Transverse colon (tissue), 4 donors: Measurements from ENCODE around the gene TOP2A. TPM values are rescaled to one million over a fixed set of nuclear protein-coding genes. Genes with fewer than 3 reads are reported as not detected.
A peak's percentile ranks its signal among the peaks of the same experiment; 100 is the strongest.

Experiments
- DNase-seq: peaks from one replicate; pipeline ENCODE4 v3.0.0-alpha.2; 2019
- H3K27ac ChIP-seq, 4 donors: fragments of 200-600 bp; sonication (generic); 2 replicates each; pipeline ENCODE4 v1.5.1; 2016 to 2018; ENCODE audit warnings: inconsistent platforms in 4 of 4
- H3K27me3 ChIP-seq: fragments of 200-600 bp; sonication (generic); 2 replicates; pipeline ENCODE4 v1.5.1; 2017; ENCODE audit warnings: inconsistent platforms
- H3K36me3 ChIP-seq, 4 donors: fragments of 200-600 bp; sonication (generic); 2 replicates each; pipeline ENCODE4 v1.5.1; 2017 to 2019; ENCODE audit warnings: inconsistent platforms in 4 of 4
- H3K4me1 ChIP-seq, 4 donors: fragments of 200-600 bp; sonication (generic); 2 replicates each; pipeline ENCODE4 v1.5.1; 2017 to 2020; ENCODE audit warnings: inconsistent platforms in 4 of 4
- H3K4me3 ChIP-seq, 4 donors: fragments of 200-600 bp; sonication (generic); 1 replicate in 1 of 4; 2 replicates in 3 of 4; pipeline versions ENCODE4 v1.5.1 to v1.6.1; 2017 to 2019; ENCODE audit warnings: inconsistent platforms in 4 of 4
- H3K9me3 ChIP-seq, 2 donors: fragments of 200-600 bp; sonication (generic); 2 replicates each; pipeline ENCODE4 v1.5.1; 2017 to 2019; ENCODE audit warnings: inconsistent platforms in 2 of 2
- EP300 ChIP-seq: sonication (generic); formaldehyde crosslinking; IDR thresholded peaks from one replicate; pipeline ENCODE4 v1.6.1; 2017; ENCODE audit warnings: antibody characterized with exemption, low read depth
- POLR2A ChIP-seq: fragments of 450-650 bp; IDR thresholded peaks from one replicate; pipeline ENCODE4 v1.6.1; 2016; ENCODE audit warnings: antibody characterized with exemption, mild to moderate bottlenecking, moderate library complexity
- POLR2AphosphoS5 ChIP-seq, 3 donors: sonication (generic); formaldehyde crosslinking; IDR thresholded peaks; one replicate each; pipeline ENCODE4 v1.6.1; 2016; ENCODE audit warnings: antibody characterized with exemption in 3 of 3
- WGBS, 2 donors: methylation state at CpG; one replicate each; pipeline ENCODE4 v1.1.5; 2018; ENCODE audit warnings: low coverage in 1 of 2; 5-methylcytosine and 5-hydroxymethylcytosine counted together
- in situ Hi-C, 4 donors: fragments of 200-750 bp; cut with MboI; loops; one replicate each; pipeline versions ENCODE4 v1.15.0 to v1.15.1; 2017; ENCODE audit warnings: low sequenced_read_pairs in 3 of 4, low pct_ligation_motif_present in 1 of 4, low pct_unique_long_range_greater_than_20kb in 1 of 4
- intact Hi-C: fragments of 100-400 bp; cut with DNase I; formaldehyde crosslinking; loops from one replicate; pipeline ENCODE4 v1.15.1; 2023; ENCODE audit warnings: low total_unique reads
- total RNA-seq, 4 donors: library from RNA; depleted of rRNA; stranded (reverse); fragments of >200 nt; gene quantifications; one replicate each; pipeline ENCODE4 v1.1.0, GENCODE V29; 2016
- TF ChIP-seq, protein P1 (sequence below), 5 experiments: fragments of 200-600 bp in 3 of 5; fragments of 450-650 bp in 2 of 5; sonication (generic) in 3 of 5; IDR thresholded peaks; 1 replicate in 2 of 5; 2 replicates in 3 of 5; pipeline ENCODE4 v1.5.1; 2016 to 2017; ENCODE audit warnings: antibody characterized with exemption in 5 of 5, inconsistent platforms in 3 of 5, mild to moderate bottlenecking in 2 of 5, moderate library complexity in 1 of 5

Gene TOP2A
- total RNA-seq, 4 donors from 2014 or later = 0.37 to 25.5 (median 7.5) TPM

DNA sequence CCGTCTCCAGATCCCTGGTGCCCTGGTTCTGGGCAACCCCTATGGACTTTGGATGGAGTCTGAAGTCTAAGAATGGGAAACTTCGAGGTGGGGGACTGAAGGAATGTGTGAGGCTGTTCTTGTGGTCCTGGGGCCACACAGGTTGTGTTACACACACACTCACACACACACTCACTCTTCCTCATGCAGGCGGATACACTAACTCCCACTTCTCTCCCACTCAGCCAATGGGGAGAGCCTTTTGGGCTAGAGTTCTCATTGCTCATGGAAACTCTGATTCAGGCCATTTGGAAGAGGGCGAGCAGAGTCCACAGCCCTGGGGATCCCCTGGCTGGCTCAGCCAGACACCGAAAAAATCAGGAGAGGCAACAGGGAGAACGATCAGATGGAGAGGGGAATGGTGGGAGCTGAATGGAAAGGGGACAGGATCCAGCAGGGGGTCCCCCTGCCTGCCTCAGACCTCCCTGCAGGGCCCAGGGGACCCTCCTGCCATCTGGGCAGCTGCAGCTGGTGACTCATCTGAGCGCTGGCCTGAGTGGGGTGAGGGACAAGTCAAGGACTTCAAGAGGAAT, 34.6 kb upstream of the TOP2A start:
- H3K36me3 ChIP-seq = peaks cover 0 to 39% (median 10%) of the 10 kb centered on the region in 4 donors
- peaks cover 45 to 83% (median 71%) of the 10 kb centered on the region in 4 donors for H3K4me1 ChIP-seq
- no peak for DNase-seq
- H3K9me3 ChIP-seq = no peaks in the 10 kb centered on the region
- no peaks in the 10 kb centered on the region for H3K27me3 ChIP-seq
- intact Hi-C loops = no loop called here
- in situ Hi-C loops = no loop called here
- no peak for TF ChIP-seq EP300
- TF ChIP-seq POLR2AphosphoS5 (IDR thresholded peaks at IDR 0.05) = peak in 2 of 3 donors; percentile 10 to 57
- no peak overlapping the region for H3K4me3 ChIP-seq
- WGBS, 2 donors = 68% methylated on average over 7 of the region's 7 CpGs; no CpG with 5 or more reads in 1 of the 2 donors
- peak overlapping the region; percentile 94 to 98 (median 96) for H3K27ac ChIP-seq

DNA sequence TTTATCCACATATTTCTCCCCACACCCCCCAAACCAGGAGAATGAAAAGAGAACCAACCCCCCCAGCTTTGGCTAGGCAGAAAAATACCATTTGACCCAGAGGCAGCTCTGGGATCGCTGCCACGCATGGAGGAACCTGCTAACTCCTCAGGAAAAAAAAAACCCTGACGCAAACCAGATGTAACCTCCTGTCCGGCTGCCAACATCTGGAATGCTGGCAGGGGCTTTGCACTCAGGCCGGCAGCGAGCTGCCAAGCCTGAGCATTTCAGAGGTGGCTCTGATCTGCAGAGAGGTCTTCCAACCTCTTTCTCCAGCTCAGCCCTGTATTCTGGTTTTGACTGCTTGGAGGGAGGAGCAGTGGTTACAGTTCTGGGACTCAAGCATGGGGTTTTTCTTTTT, 33.7 kb upstream of the TOP2A start:
- TF ChIP-seq EP300 (peak; percentile 57), POLR2AphosphoS5 (IDR thresholded peaks at IDR 0.05) (peak; percentile 80 to 91 (median 84)), POLR2A (no peak)
- TF ChIP-seq, protein P1, sequence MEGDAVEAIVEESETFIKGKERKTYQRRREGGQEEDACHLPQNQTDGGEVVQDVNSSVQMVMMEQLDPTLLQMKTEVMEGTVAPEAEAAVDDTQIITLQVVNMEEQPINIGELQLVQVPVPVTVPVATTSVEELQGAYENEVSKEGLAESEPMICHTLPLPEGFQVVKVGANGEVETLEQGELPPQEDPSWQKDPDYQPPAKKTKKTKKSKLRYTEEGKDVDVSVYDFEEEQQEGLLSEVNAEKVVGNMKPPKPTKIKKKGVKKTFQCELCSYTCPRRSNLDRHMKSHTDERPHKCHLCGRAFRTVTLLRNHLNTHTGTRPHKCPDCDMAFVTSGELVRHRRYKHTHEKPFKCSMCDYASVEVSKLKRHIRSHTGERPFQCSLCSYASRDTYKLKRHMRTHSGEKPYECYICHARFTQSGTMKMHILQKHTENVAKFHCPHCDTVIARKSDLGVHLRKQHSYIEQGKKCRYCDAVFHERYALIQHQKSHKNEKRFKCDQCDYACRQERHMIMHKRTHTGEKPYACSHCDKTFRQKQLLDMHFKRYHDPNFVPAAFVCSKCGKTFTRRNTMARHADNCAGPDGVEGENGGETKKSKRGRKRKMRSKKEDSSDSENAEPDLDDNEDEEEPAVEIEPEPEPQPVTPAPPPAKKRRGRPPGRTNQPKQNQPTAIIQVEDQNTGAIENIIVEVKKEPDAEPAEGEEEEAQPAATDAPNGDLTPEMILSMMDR (IDR thresholded peaks at IDR 0.05) = no peak
- 62 to 72% methylated on average over 3 to 6 of the region's 6 CpGs for WGBS, 2 donors
- H3K27ac ChIP-seq = peak overlapping the region; percentile 94 to 98 (median 96)
- DNase-seq = peak; percentile 67
- no peaks in the 10 kb centered on the region for H3K9me3 ChIP-seq
- no peaks in the 10 kb centered on the region for H3K27me3 ChIP-seq
- peaks cover 0 to 32% (median 10%) of the 10 kb centered on the region in 4 donors for H3K36me3 ChIP-seq
- in situ Hi-C loops = no loop called here
- intact Hi-C loops = no loop called here
- H3K4me1 ChIP-seq = peaks cover 51 to 83% (median 72%) of the 10 kb centered on the region in 4 donors
- H3K4me3 ChIP-seq = no peak overlapping the region

DNA sequence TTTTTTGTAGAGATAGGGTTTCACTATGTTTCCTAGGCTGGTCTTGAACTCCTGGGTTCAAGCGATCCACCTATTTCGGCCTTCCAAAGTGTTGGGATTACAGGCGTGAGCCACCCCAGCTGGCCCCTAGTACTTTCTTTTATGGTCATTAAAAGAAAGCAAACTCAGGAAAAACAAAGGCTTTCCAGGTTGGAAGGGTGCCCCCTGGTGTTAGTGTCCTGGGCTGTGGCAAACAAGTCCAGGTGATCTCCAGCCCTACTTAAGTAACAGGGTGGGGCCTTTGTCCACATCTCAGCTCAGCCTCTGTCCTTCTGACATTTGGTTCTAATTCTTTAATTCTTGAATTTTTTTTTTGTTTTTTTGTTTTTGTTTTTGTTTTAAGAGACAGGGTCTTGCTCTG, 32.5 kb upstream of the TOP2A start:
- H3K36me3 ChIP-seq = peaks cover 0 to 22% (median 9%) of the 10 kb centered on the region in 4 donors
- H3K27me3 ChIP-seq = no peaks in the 10 kb centered on the region
- no peaks in the 10 kb centered on the region for H3K9me3 ChIP-seq
- intact Hi-C loops (no loop called here), in situ Hi-C loops (no loop called here)
- H3K4me1 ChIP-seq = peaks cover 48 to 87% (median 78%) of the 10 kb centered on the region in 4 donors
- DNase-seq = peak; percentile 84
- H3K27ac ChIP-seq = peak overlapping the region; percentile 94 to 98 (median 96)
- TF ChIP-seq, protein P1 (IDR thresholded peaks at IDR 0.05) = peak; percentile 56 to 78 (median 63)
- no peak for TF ChIP-seq EP300
- no peak overlapping the region for H3K4me3 ChIP-seq
- 27 to 29% methylated on average over 3 of the region's 3 CpGs for WGBS, 2 donors

DNA sequence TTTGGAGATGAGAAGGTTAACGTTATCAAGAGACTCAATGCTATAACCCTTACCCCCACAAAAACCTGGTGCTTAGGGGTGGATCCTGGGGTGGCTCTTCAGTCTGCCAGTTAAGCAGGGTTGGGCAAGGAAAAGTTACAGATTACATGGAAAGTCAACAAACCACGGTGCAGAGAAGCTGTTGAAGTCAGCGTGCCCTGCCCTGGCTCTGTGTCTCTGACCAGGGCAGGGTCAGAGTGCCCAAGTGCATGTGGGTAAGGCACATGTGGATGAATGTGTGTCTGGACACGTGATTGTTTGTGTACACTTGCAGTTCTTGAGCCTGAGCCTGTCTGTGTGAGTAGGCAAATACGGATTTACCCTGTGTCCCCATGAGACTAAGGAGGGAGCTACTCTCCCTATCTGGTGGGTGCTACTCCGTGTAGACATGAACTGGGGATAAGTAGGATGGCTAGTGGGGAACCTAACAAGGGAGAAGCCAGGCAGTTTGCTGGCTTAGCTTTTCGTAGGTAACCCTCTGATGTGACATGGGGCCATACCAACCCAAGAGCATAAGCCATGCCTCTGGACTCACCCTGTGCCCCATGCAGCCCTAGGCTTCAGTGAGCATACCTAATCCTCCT, 31.1 kb upstream of the TOP2A start:
- peaks cover 0 to 11% (median 2%) of the 10 kb centered on the region in 4 donors for H3K36me3 ChIP-seq
- in situ Hi-C loops (loop anchor here in 2 of 4 donors (25.0 kb wide), 1 partner anchor 89 kb away; no protein-coding TSS in a partner anchor), intact Hi-C loops (no loop called here)
- peak overlapping the region in 1 of 4 donors; percentile 24 for H3K4me3 ChIP-seq
- peaks cover 48 to 95% (median 81%) of the 10 kb centered on the region in 4 donors for H3K4me1 ChIP-seq
- 0 to 22% methylated on average over 2 to 7 of the region's 7 CpGs for WGBS, 2 donors
- peak; percentile 84 for DNase-seq
- no peaks in the 10 kb centered on the region for H3K9me3 ChIP-seq
- no peaks in the 10 kb centered on the region for H3K27me3 ChIP-seq
- H3K27ac ChIP-seq = peak overlapping the region; percentile 94 to 98 (median 96)
- TF ChIP-seq POLR2A (peak; percentile 56), POLR2AphosphoS5 (IDR thresholded peaks at IDR 0.05) (peak; percentile 80 to 83 (median 83)), EP300 (peak; percentile 12)
- TF ChIP-seq, protein P1 (IDR thresholded peaks at IDR 0.05) = no peak
